ENCODE data around the gene KCNK3. TPM values are rescaled to one million over a fixed set of nuclear protein-coding genes. Genes with fewer than 3 reads are reported as not detected.
A peak's percentile ranks its signal among the peaks of the same experiment; 100 is the strongest.

KCNK3 gene
- total RNA-seq, 4 donors from 2014 or later, result 0.37 to 1.5 (median 0.82) TPM

GRCh38 chr2:26712486-26713465, 20.3 kb downstream of the KCNK3 start:
- H3K27ac ChIP-seq, result peak overlapping the region; percentile 32 to 80 (median 56)
- peaks cover 0 to 21% (median 8%) of the 10 kb centered on the region in 4 donors for H3K4me1 ChIP-seq
- intact Hi-C loops (cut with DNase I; ENCODE audit: low total_unique reads), result no loop called here
- no peaks in the 10 kb centered on the region for H3K9me3 ChIP-seq
- in situ Hi-C loops (cut with MboI; ENCODE audit: low pct_ligation_motif_present in 1 of 4, low pct_unique_long_range_greater_than_20kb in 1 of 4, low sequenced_read_pairs in 3 of 4), result no loop called here
- H3K36me3 ChIP-seq, result no peaks in the 10 kb centered on the region
- DNase-seq, result no peak
- TF ChIP-seq EP300 (IDR thresholded peaks at IDR 0.05; ENCODE audit: low read depth) (no peak), POLR2AphosphoS5 (IDR thresholded peaks at IDR 0.05) (no peak), POLR2A (IDR thresholded peaks at IDR 0.05) (no peak), CTCF (IDR thresholded peaks at IDR 0.05) (no peak)
- 76% methylated on average over 11 of the region's 11 CpGs; no CpG with 5 or more reads in 1 of the 2 donors for whole genome bisulfite sequencing, 2 donors (ENCODE audit: low coverage in 1 of 2)
- no peak overlapping the region for H3K4me3 ChIP-seq
- H3K27me3 ChIP-seq, result no peaks in the 10 kb centered on the region

- Histone ChIP-seq H3K27me3 (no peaks in the 10 kb centered on the region), H3K36me3 (no peaks in the 10 kb centered on the region), H3K4me3 (no peak overlapping the region), H3K27ac (no peak overlapping the region), H3K9me3 (no peaks in the 10 kb centered on the region), H3K4me1 (peaks cover 16 to 30% (median 24%) of the 10 kb centered on the region in 4 donors)
- in situ Hi-C loops (cut with MboI; ENCODE audit: low pct_ligation_motif_present in 1 of 4, low pct_unique_long_range_greater_than_20kb in 1 of 4, low sequenced_read_pairs in 3 of 4), result no loop called here
- intact Hi-C loops (cut with DNase I; ENCODE audit: low total_unique reads), result no loop called here
- no peak for DNase-seq
- TF ChIP-seq EP300 (IDR thresholded peaks at IDR 0.05; ENCODE audit: low read depth) (no peak), POLR2AphosphoS5 (IDR thresholded peaks at IDR 0.05) (no peak), POLR2A (IDR thresholded peaks at IDR 0.05) (no peak), CTCF (IDR thresholded peaks at IDR 0.05) (no peak)
- 78% methylated on average over 10 of the region's 13 CpGs; no CpG with 5 or more reads in 1 of the 2 donors for WGBS, 2 donors (ENCODE audit: low coverage in 1 of 2)
Observed at GRCh38 chr2:26715528-26716270, 23.2 kb downstream of the KCNK3 start.

GRCh38 chr2:26716340-26716739, 23.8 kb downstream of the KCNK3 start:
- no peaks in the 10 kb centered on the region for H3K36me3 ChIP-seq
- 83 to 84% methylated on average over 2 to 3 of the region's 3 CpGs for WGBS, 2 donors (ENCODE audit: low coverage in 1 of 2)
- no peaks in the 10 kb centered on the region for H3K9me3 ChIP-seq
- H3K4me1 ChIP-seq, result peaks cover 22 to 34% (median 29%) of the 10 kb centered on the region in 4 donors
- TF ChIP-seq POLR2A (IDR thresholded peaks at IDR 0.05), result no peak
- TF ChIP-seq POLR2AphosphoS5 (IDR thresholded peaks at IDR 0.05), result no peak
- TF ChIP-seq CTCF (IDR thresholded peaks at IDR 0.05), result no peak
- no peak for TF ChIP-seq EP300 (IDR thresholded peaks at IDR 0.05; ENCODE audit: low read depth)
- DNase-seq, result no peak
- intact Hi-C loops (cut with DNase I; ENCODE audit: low total_unique reads) (no loop called here), in situ Hi-C loops (cut with MboI; ENCODE audit: low pct_ligation_motif_present in 1 of 4, low pct_unique_long_range_greater_than_20kb in 1 of 4, low sequenced_read_pairs in 3 of 4) (no loop called here)
- H3K27me3 ChIP-seq, result no peaks in the 10 kb centered on the region
- H3K4me3 ChIP-seq, result no peak overlapping the region
- no peak overlapping the region for H3K27ac ChIP-seq

- intact Hi-C loops (cut with DNase I; ENCODE audit: low total_unique reads) (no loop called here), in situ Hi-C loops (cut with MboI; ENCODE audit: low pct_ligation_motif_present in 1 of 4, low pct_unique_long_range_greater_than_20kb in 1 of 4, low sequenced_read_pairs in 3 of 4) (no loop called here)
- Histone ChIP-seq H3K4me1 (peaks cover 27 to 38% (median 32%) of the 10 kb centered on the region in 4 donors), H3K9me3 (no peaks in the 10 kb centered on the region), H3K36me3 (no peaks in the 10 kb centered on the region), H3K27ac (no peak overlapping the region), H3K4me3 (no peak overlapping the region), H3K27me3 (no peaks in the 10 kb centered on the region)
- DNase-seq, result no peak
- 57 to 73% methylated on average over 2 of the region's 2 CpGs for WGBS, 2 donors (ENCODE audit: low coverage in 1 of 2)
- TF ChIP-seq CTCF (IDR thresholded peaks at IDR 0.05) (no peak), EP300 (IDR thresholded peaks at IDR 0.05; ENCODE audit: low read depth) (no peak), POLR2AphosphoS5 (IDR thresholded peaks at IDR 0.05) (no peak), POLR2A (IDR thresholded peaks at IDR 0.05) (no peak)
Observed at GRCh38 chr2:26716769-26717168, 24.2 kb downstream of the KCNK3 start.
